Endothelial cell of umbilical vein (primary cell): Measurements from ENCODE around the gene CCL11.

ENCODE experiments used
- EZH2 ChIP-seq: IDR thresholded peaks from 2 replicates; pipeline ENCODE4 v1.6.1; 2012; ENCODE audit warnings: borderline replicate concordance, low read depth, mild to moderate bottlenecking, moderate library complexity, low read length, inconsistent platforms; ENCODE audit not compliant: severe bottlenecking
- POLR2A ChIP-seq: IDR thresholded peaks from 2 replicates; pipeline ENCODE4 v1.6.1; 2012; ENCODE audit warnings: low read depth, mild to moderate bottlenecking, control low read depth, low read length
- POLR2AphosphoS5 ChIP-seq: IDR thresholded peaks from 2 replicates; pipeline ENCODE4 v1.6.1; 2012; ENCODE audit warnings: low read depth, mild to moderate bottlenecking, control low read depth, low read length, moderate library complexity; ENCODE audit not compliant: insufficient read depth
- TF ChIP-seq, protein P1 (sequence below): IDR thresholded peaks from 2 replicates; pipeline ENCODE4 v1.6.1; 2011; ENCODE audit not compliant: insufficient read depth, insufficient read length
- TF ChIP-seq, protein P2 (sequence below), 2 donors: IDR thresholded peaks; 1 replicate in 1 of 2; 2 replicates in 1 of 2; pipeline ENCODE4 v1.5.1; 2011; ENCODE audit warnings: low read length in 2 of 2, mild to moderate bottlenecking in 2 of 2, moderate library complexity in 2 of 2, control low read depth in 1 of 2, inconsistent platforms in 1 of 2, low read depth in 1 of 2; ENCODE audit not compliant: insufficient read depth in 1 of 2; ENCODE audit errors: extremely low read depth in 1 of 2

DNA sequence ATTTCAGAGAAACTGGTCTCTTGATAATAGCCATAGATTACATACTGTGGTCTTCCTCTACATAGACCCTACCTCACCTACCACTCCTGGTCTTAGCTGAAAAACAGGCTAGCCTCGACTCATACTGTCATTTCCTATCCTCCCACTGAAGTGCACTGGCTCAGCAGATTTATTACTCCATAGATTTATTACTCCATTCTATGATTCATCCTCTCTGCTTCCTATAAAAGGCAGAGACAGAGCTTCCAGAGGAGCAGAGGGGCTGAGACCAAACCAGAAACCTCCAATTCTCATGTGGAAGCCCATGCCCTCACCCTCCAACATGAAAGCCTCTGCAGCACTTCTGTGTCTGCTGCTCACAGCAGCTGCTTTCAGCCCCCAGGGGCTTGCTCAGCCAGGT, 15.6 kb upstream of the CCL11 start, which contains the start of gene CCL7:
- TF ChIP-seq, protein P1, sequence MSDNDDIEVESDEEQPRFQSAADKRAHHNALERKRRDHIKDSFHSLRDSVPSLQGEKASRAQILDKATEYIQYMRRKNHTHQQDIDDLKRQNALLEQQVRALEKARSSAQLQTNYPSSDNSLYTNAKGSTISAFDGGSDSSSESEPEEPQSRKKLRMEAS, result no peak
- no peak for TF ChIP-seq EZH2
- TF ChIP-seq, protein P2, sequence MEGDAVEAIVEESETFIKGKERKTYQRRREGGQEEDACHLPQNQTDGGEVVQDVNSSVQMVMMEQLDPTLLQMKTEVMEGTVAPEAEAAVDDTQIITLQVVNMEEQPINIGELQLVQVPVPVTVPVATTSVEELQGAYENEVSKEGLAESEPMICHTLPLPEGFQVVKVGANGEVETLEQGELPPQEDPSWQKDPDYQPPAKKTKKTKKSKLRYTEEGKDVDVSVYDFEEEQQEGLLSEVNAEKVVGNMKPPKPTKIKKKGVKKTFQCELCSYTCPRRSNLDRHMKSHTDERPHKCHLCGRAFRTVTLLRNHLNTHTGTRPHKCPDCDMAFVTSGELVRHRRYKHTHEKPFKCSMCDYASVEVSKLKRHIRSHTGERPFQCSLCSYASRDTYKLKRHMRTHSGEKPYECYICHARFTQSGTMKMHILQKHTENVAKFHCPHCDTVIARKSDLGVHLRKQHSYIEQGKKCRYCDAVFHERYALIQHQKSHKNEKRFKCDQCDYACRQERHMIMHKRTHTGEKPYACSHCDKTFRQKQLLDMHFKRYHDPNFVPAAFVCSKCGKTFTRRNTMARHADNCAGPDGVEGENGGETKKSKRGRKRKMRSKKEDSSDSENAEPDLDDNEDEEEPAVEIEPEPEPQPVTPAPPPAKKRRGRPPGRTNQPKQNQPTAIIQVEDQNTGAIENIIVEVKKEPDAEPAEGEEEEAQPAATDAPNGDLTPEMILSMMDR (IDR thresholded peaks at IDR 0.05; ENCODE audit: extremely low read depth in 1 of 2, insufficient read depth in 1 of 2, low read depth in 1 of 2, low read length in 2 of 2), result no peak
- TF ChIP-seq POLR2A, result no peak
- no peak for TF ChIP-seq POLR2AphosphoS5
